ENCODE measurements around the gene EPM2AIP1. TPM values are rescaled to one million over a fixed set of nuclear protein-coding genes. Genes with fewer than 3 reads are reported as not detected.
"Not testable (repeated sequence)": the region's sequence is repeated elsewhere in the genome, so short reads cannot be mapped to it uniquely, and the experiment has no call there.

The EPM2AIP1 gene
- 22.6 TPM for total RNA-seq
- polyA plus RNA-seq, result 11.3 TPM
- long read RNA-seq, donor 1, full-length matches to known transcripts, result 17 of 17 reads
- long read RNA-seq, donor 1, partial matches to known transcripts, result 0 of 17 reads
- long read RNA-seq, donor 1, other reads (novel, unspliced or antisense), result 0 of 17 reads
- long read RNA-seq, donor 2, full-length matches to known transcripts, result 345 of 345 reads
- long read RNA-seq, donor 2, partial matches to known transcripts, result 0 of 345 reads
- long read RNA-seq, donor 2, other reads (novel, unspliced or antisense), result 0 of 345 reads
- long read RNA-seq, donor 3, full-length matches to known transcripts, result 215 of 215 reads
- long read RNA-seq, donor 3, partial matches to known transcripts, result 0 of 215 reads
- long read RNA-seq, donor 3, other reads (novel, unspliced or antisense), result 0 of 215 reads
- long read RNA-seq, donor 4, full-length matches to known transcripts, result 84 of 84 reads
- long read RNA-seq, donor 4, partial matches to known transcripts, result 0 of 84 reads
- long read RNA-seq, donor 4, other reads (novel, unspliced or antisense), result 0 of 84 reads
- long read RNA-seq, donor 5, full-length matches to known transcripts, result 195 of 195 reads
- long read RNA-seq, donor 5, partial matches to known transcripts, result 0 of 195 reads
- long read RNA-seq, donor 5, other reads (novel, unspliced or antisense), result 0 of 195 reads
- long read RNA-seq, donor 6, full-length matches to known transcripts, result 108 of 108 reads
- long read RNA-seq, donor 6, partial matches to known transcripts, result 0 of 108 reads
- long read RNA-seq, donor 6, other reads (novel, unspliced or antisense), result 0 of 108 reads
- long read RNA-seq, donor 7, full-length matches to known transcripts, result 71 of 146 reads
- long read RNA-seq, donor 7, partial matches to known transcripts, result 60 of 146 reads
- long read RNA-seq, donor 7, other reads (novel, unspliced or antisense), result 15 of 146 reads
- long read RNA-seq, donor 8, full-length matches to known transcripts, result 51 of 51 reads
- long read RNA-seq, donor 8, partial matches to known transcripts, result 0 of 51 reads
- long read RNA-seq, donor 8, other reads (novel, unspliced or antisense), result 0 of 51 reads
- long read RNA-seq, donor 9, full-length matches to known transcripts, result 80 of 80 reads
- long read RNA-seq, donor 9, partial matches to known transcripts, result 0 of 80 reads
- long read RNA-seq, donor 9, other reads (novel, unspliced or antisense), result 0 of 80 reads
- long read RNA-seq, donor 10, full-length matches to known transcripts, result 62 of 62 reads
- long read RNA-seq, donor 10, partial matches to known transcripts, result 0 of 62 reads
- long read RNA-seq, donor 10, other reads (novel, unspliced or antisense), result 0 of 62 reads

GRCh38 chr3:36992806-36993325 is at the start of gene EPM2AIP1:
Gene EPM2AIP1 (minus strand): TSS chr3:36993131. CDS start chr3:36993077, 54 bp downstream.
- H3K4me1 ChIP-seq (ENCODE audit: control insufficient read depth in 2 of 2, insufficient read depth in 2 of 2, low read length in 2 of 2), result peaks cover 12 to 21% of the 10 kb centered on the region in 2 donors
- DNase-seq (ENCODE audit: low read depth in 6 of 9, low spot score in 9 of 9), result peak in 1 of 9 donors; percentile 45
- H3K27ac ChIP-seq (ENCODE audit: low read depth in 1 of 2, low read length in 1 of 2), result peak within 1 kb of the TSS; percentile 97 to 99
- H3K27me3 ChIP-seq (ENCODE audit: control insufficient read depth in 2 of 2, insufficient read depth in 1 of 2, low read length in 1 of 2), result no peaks in the 10 kb centered on the region
- H3K4me3 ChIP-seq (ENCODE audit: low read length in 2 of 2), result peak within 1 kb of the TSS; percentile 69 to 82
- WGBS, result under 1% methylated on average over 48 of the region's 48 CpGs
- H3K36me3 ChIP-seq (ENCODE audit: control insufficient read depth in 2 of 2, insufficient read depth in 2 of 2, low read length in 1 of 2), result peaks cover 3 to 35% of the 10 kb centered on the region in 2 donors
- no peaks in the 10 kb centered on the region for H3K9me3 ChIP-seq (ENCODE audit: control insufficient read depth in 2 of 2, insufficient read depth in 1 of 2, low read length in 1 of 2)

- H3K36me3 ChIP-seq (ENCODE audit: control insufficient read depth in 2 of 2, insufficient read depth in 2 of 2, low read length in 1 of 2), result peaks cover 29 to 50% of the 10 kb centered on the region in 2 donors
- not testable (repeated sequence) for DNase-seq (ENCODE audit: low read depth in 6 of 9, low spot score in 9 of 9)
- WGBS, result 96% methylated on average over 3 of the region's 3 CpGs
Observed at GRCh38 chr3:37042712-37043111, 49.8 kb upstream of the EPM2AIP1 start.

GRCh38 chr3:37041546-37042195 is 48.7 kb upstream of the EPM2AIP1 start:
- no peaks in the 10 kb centered on the region for H3K9me3 ChIP-seq (ENCODE audit: control insufficient read depth in 2 of 2, insufficient read depth in 1 of 2, low read length in 1 of 2)
- no peak for DNase-seq (ENCODE audit: low read depth in 6 of 9, low spot score in 9 of 9)
- H3K36me3 ChIP-seq (ENCODE audit: control insufficient read depth in 2 of 2, insufficient read depth in 2 of 2, low read length in 1 of 2), result peaks cover 21 to 44% of the 10 kb centered on the region in 2 donors
- no peak overlapping the region for H3K27ac ChIP-seq (ENCODE audit: low read depth in 1 of 2, low read length in 1 of 2)
- WGBS, result 94% methylated on average over 1 of the region's 1 CpG
- no peaks in the 10 kb centered on the region for H3K27me3 ChIP-seq (ENCODE audit: control insufficient read depth in 2 of 2, insufficient read depth in 1 of 2, low read length in 1 of 2)
- no peaks in the 10 kb centered on the region for H3K4me1 ChIP-seq (ENCODE audit: control insufficient read depth in 2 of 2, insufficient read depth in 2 of 2, low read length in 2 of 2)
- H3K4me3 ChIP-seq (ENCODE audit: low read length in 2 of 2), result no peak overlapping the region

More at GRCh38 chr3:37042712-37043111, 49.8 kb upstream of the EPM2AIP1 start:
- not testable (repeated sequence) for H3K4me1 ChIP-seq (ENCODE audit: control insufficient read depth in 2 of 2, insufficient read depth in 2 of 2, low read length in 2 of 2); H3K4me3 ChIP-seq (ENCODE audit: low read length in 2 of 2); H3K27ac ChIP-seq (ENCODE audit: low read depth in 1 of 2, low read length in 1 of 2); H3K9me3 ChIP-seq (ENCODE audit: control insufficient read depth in 2 of 2, insufficient read depth in 1 of 2, low read length in 1 of 2); H3K27me3 ChIP-seq (ENCODE audit: control insufficient read depth in 2 of 2, insufficient read depth in 1 of 2, low read length in 1 of 2)

DNA sequence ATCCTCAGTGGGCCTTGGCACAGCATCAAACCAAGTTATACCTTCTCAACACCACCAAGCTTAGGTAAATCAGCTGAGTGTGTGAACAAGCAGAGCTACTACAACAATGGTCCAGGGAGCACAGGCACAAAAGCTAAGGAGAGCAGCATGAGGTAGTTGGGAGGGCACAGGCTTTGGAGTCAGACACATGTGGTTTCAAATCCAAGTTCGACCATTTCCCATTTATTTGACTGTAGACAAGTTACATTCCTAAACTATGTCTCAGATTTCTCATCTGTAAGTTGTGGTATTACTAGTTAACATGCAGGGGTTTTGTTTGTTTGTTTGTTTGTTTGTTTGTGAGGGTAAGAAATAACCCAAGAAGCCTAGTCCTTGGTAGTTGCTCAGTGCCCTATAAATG is 47.3 kb upstream of the EPM2AIP1 start:
- peaks cover 3 to 6% of the 10 kb centered on the region in 2 donors for H3K9me3 ChIP-seq (ENCODE audit: control insufficient read depth in 2 of 2, insufficient read depth in 1 of 2, low read length in 1 of 2)
- peaks cover 35 to 54% of the 10 kb centered on the region in 2 donors for H3K36me3 ChIP-seq (ENCODE audit: control insufficient read depth in 2 of 2, insufficient read depth in 2 of 2, low read length in 1 of 2)
- DNase-seq (ENCODE audit: low read depth in 6 of 9, low spot score in 9 of 9), result no peak
- H3K4me1 ChIP-seq (ENCODE audit: control insufficient read depth in 2 of 2, insufficient read depth in 2 of 2, low read length in 2 of 2), result no peaks in the 10 kb centered on the region
- 100% methylated on average over 1 of the region's 1 CpG for WGBS
- H3K27ac ChIP-seq (ENCODE audit: low read depth in 1 of 2, low read length in 1 of 2), result no peak overlapping the region
- no peak overlapping the region for H3K4me3 ChIP-seq (ENCODE audit: low read length in 2 of 2)
- no peaks in the 10 kb centered on the region for H3K27me3 ChIP-seq (ENCODE audit: control insufficient read depth in 2 of 2, insufficient read depth in 1 of 2, low read length in 1 of 2)

DNA sequence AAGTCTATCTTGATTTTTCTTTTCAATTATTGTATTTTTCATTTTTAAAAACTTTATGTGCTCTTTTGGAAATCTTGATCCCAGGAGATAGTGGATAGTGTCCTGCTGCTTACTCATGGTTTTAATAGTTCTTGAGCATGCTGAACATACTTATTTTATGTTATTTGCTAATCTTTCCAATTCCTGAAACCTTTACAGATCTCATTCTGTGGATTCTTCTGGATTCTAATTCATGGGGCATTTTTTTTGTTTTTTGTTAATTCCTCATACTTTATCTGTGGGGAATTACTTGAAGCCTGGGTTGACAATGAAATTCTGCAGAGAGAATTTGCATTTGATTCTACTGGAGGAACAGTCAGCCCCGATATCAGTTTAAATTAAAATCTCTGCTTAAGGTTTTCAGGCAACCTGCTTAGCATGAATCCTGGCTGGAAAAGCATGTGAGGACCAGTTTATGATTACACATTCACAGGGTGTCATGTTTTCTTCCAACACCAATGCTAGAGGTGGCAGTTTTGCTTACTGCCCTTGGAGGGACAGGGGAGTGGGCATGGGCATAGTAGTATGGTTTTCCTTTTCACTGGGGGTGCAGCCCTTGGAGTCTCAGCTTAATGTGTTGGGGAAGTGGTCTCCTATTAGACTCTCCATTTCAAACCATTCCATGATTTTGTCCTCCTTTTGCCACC is 46.4 kb upstream of the EPM2AIP1 start:
- Histone ChIP-seq H3K4me1 (ENCODE audit: control insufficient read depth in 2 of 2, insufficient read depth in 2 of 2, low read length in 2 of 2) (no peaks in the 10 kb centered on the region), H3K9me3 (ENCODE audit: control insufficient read depth in 2 of 2, insufficient read depth in 1 of 2, low read length in 1 of 2) (peaks cover 3 to 6% of the 10 kb centered on the region in 2 donors), H3K36me3 (ENCODE audit: control insufficient read depth in 2 of 2, insufficient read depth in 2 of 2, low read length in 1 of 2) (peaks cover 36 to 60% of the 10 kb centered on the region in 2 donors), H3K27ac (ENCODE audit: low read depth in 1 of 2, low read length in 1 of 2) (no peak overlapping the region), H3K27me3 (ENCODE audit: control insufficient read depth in 2 of 2, insufficient read depth in 1 of 2, low read length in 1 of 2) (no peaks in the 10 kb centered on the region), H3K4me3 (ENCODE audit: low read length in 2 of 2) (no peak overlapping the region)
- WGBS, result 97% methylated on average over 1 of the region's 1 CpG
- DNase-seq (ENCODE audit: low read depth in 6 of 9, low spot score in 9 of 9), result no peak

GRCh38 chr3:37037352-37037751 is 44.4 kb upstream of the EPM2AIP1 start:
- Histone ChIP-seq H3K4me1 (ENCODE audit: control insufficient read depth in 2 of 2, insufficient read depth in 2 of 2, low read length in 2 of 2) (no peaks in the 10 kb centered on the region), H3K9me3 (ENCODE audit: control insufficient read depth in 2 of 2, insufficient read depth in 1 of 2, low read length in 1 of 2) (peaks cover 3 to 6% of the 10 kb centered on the region in 2 donors), H3K4me3 (ENCODE audit: low read length in 2 of 2) (no peak overlapping the region), H3K27ac (ENCODE audit: low read depth in 1 of 2, low read length in 1 of 2) (no peak overlapping the region), H3K36me3 (ENCODE audit: control insufficient read depth in 2 of 2, insufficient read depth in 2 of 2, low read length in 1 of 2) (peaks cover 44 to 75% of the 10 kb centered on the region in 2 donors), H3K27me3 (ENCODE audit: control insufficient read depth in 2 of 2, insufficient read depth in 1 of 2, low read length in 1 of 2) (no peaks in the 10 kb centered on the region)
- 99% methylated on average over 3 of the region's 3 CpGs for WGBS
- DNase-seq (ENCODE audit: low read depth in 6 of 9, low spot score in 9 of 9), result no peak

DNA sequence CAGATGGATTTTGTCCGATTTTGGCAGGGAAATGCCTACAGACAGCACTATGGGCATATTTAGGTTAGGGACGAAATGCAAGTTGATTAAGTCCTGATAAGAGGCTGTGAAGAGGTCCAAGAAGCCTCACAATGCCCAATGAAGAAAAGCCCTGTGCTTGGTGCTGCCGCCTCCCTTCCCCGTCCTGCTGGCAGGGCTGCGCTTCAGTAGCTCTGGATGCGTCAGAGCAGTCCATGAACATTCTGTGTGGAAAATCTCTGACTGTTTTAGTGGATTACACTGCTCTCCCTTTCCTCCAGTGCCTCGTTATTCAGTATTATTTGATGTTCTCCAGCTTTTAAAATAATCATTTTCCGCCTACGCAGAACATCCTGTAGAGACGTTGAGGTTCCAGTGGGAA is 40.0 kb upstream of the EPM2AIP1 start:
- H3K4me1 ChIP-seq (ENCODE audit: control insufficient read depth in 2 of 2, insufficient read depth in 2 of 2, low read length in 2 of 2), result no peaks in the 10 kb centered on the region
- H3K36me3 ChIP-seq (ENCODE audit: control insufficient read depth in 2 of 2, insufficient read depth in 2 of 2, low read length in 1 of 2), result peaks cover 58 to 79% of the 10 kb centered on the region in 2 donors
- H3K9me3 ChIP-seq (ENCODE audit: control insufficient read depth in 2 of 2, insufficient read depth in 1 of 2, low read length in 1 of 2), result peaks cover 3 to 6% of the 10 kb centered on the region in 2 donors
- WGBS, result 97% methylated on average over 10 of the region's 10 CpGs
- DNase-seq (ENCODE audit: low read depth in 6 of 9, low spot score in 9 of 9), result no peak
- no peak overlapping the region for H3K4me3 ChIP-seq (ENCODE audit: low read length in 2 of 2)
- no peaks in the 10 kb centered on the region for H3K27me3 ChIP-seq (ENCODE audit: control insufficient read depth in 2 of 2, insufficient read depth in 1 of 2, low read length in 1 of 2)
- no peak overlapping the region for H3K27ac ChIP-seq (ENCODE audit: low read depth in 1 of 2, low read length in 1 of 2)

Measured in thymus (tissue), 14 donors.